Stomach (tissue), 9 donors: ENCODE measurements around the gene IRF2. TPM values are rescaled to one million over a fixed set of nuclear protein-coding genes. Genes with fewer than 3 reads are reported as not detected.

Source experiments
- DNase-seq, 2 donors: peaks; one replicate each; pipeline versions ENCODE4 v3.0.0 to v3.0.0-alpha.2; 2013 to 2019
- H3K27ac ChIP-seq, 5 donors: fragments of 200-600 bp in 4 of 5; sonication (generic) in 4 of 5; one replicate each; pipeline ENCODE4 v1.5.1; 2013 to 2019; ENCODE audit warnings: mild to moderate bottlenecking in 1 of 5, moderate library complexity in 1 of 5
- H3K27me3 ChIP-seq, 3 donors: fragments of 200-600 bp; sonication (generic); one replicate each; pipeline ENCODE4 v1.5.1; 2017 to 2019; ENCODE audit warnings: mixed run types in 1 of 3
- H3K36me3 ChIP-seq, 4 donors: fragments of 200-600 bp; sonication (generic); 1 replicate in 3 of 4; 2 replicates in 1 of 4; pipeline ENCODE4 v1.5.1; 2016 to 2019
- H3K4me1 ChIP-seq, 4 donors: fragments of 200-600 bp; sonication (generic); one replicate each; pipeline ENCODE4 v1.5.1; 2016 to 2019
- H3K4me3 ChIP-seq, 4 donors: fragments of 200-600 bp; sonication (generic) in 3 of 4; one replicate each; pipeline ENCODE4 v1.5.1; 2016 to 2019; ENCODE audit warnings: mild to moderate bottlenecking in 1 of 4
- H3K9me3 ChIP-seq, 4 donors: fragments of 200-600 bp; sonication (generic); one replicate each; pipeline ENCODE4 v1.5.1; 2016 to 2019
- CTCF ChIP-seq, 7 experiments: fragments of 450-650 bp in 4 of 7; fragments of 200-600 bp in 3 of 7; sonication (generic) in 3 of 7; IDR thresholded peaks; one replicate each; pipeline ENCODE4 v1.5.1; 2016 to 2019; ENCODE audit warnings: antibody characterized with exemption in 7 of 7, control low read depth in 2 of 7, mild to moderate bottlenecking in 1 of 7
- EP300 ChIP-seq: sonication (generic); formaldehyde crosslinking; IDR thresholded peaks from one replicate; pipeline ENCODE4 v1.6.1; 2017; ENCODE audit warnings: antibody characterized with exemption
- POLR2A ChIP-seq, 4 donors: fragments of 450-650 bp; IDR thresholded peaks; one replicate each; pipeline ENCODE4 v1.6.1; 2016; ENCODE audit warnings: antibody characterized with exemption in 4 of 4, control low read depth in 2 of 4, mild to moderate bottlenecking in 1 of 4, moderate library complexity in 1 of 4
- POLR2AphosphoS5 ChIP-seq, 3 donors: sonication (generic); formaldehyde crosslinking; IDR thresholded peaks; one replicate each; pipeline ENCODE4 v1.6.1; 2016; ENCODE audit warnings: antibody characterized with exemption in 3 of 3
- WGBS, 5 donors: extraction: QIAGEN DNeasy Blood & Tissue Kit in 3 of 5; methylation state at CpG; one replicate each; pipeline versions ENCODE4 v1.1.5 to v1.1.7; 2013 to 2018; 5-methylcytosine and 5-hydroxymethylcytosine counted together
- intact Hi-C: fragments of 100-400 bp; cut with DNase I; formaldehyde crosslinking; loops from one replicate; pipeline ENCODE4 v1.15.1; 2023; ENCODE audit warnings: low total_unique reads
- polyA plus RNA-seq, 3 donors: library from polyadenylated mRNA; stranded (reverse); fragments of 200-250 nt; gene quantifications; one replicate each; pipeline ENCODE4 v1.2.3, GENCODE V29; 2013
- total RNA-seq, 5 donors: library from RNA; depleted of rRNA; stranded (reverse); fragments of >200 nt; gene quantifications; one replicate each; pipeline versions ENCODE4 v1.1.0 to v1.2.3, GENCODE V29; 2014 to 2016
- donor health status: healthy with polysubstance abuse.
- donor health status: Bipolar disorder and iron deficiency.
- donor health status: healthy.

The IRF2 gene
- total and polyA plus RNA-seq, 8 donors, result 5.5 to 253 (median 29.0) TPM

GRCh38 chr4:184452740-184453139 is 21.6 kb downstream of the IRF2 start:
- TF ChIP-seq CTCF (IDR thresholded peaks at IDR 0.05), result no peak
- no peak for TF ChIP-seq POLR2AphosphoS5 (IDR thresholded peaks at IDR 0.05)
- no peak for TF ChIP-seq EP300
- TF ChIP-seq POLR2A (IDR thresholded peaks at IDR 0.05), result no peak
- intact Hi-C loops, result no loop called here
- Histone ChIP-seq H3K4me3 (no peak overlapping the region), H3K27me3 (no peaks in the 10 kb centered on the region), H3K9me3 (no peaks in the 10 kb centered on the region), H3K4me1 (peaks cover 60 to 93% (median 78%) of the 10 kb centered on the region in 4 donors), H3K27ac (peak overlapping the region in 2 of 5 donors; percentile 69 to 80), H3K36me3 (peaks cover 0 to 18% (median 8%) of the 10 kb centered on the region in 4 donors)
- no peak for DNase-seq

- intact Hi-C loops, result no loop called here
These were observed 22.6 kb downstream of the IRF2 start for GRCh38 chr4:184451726-184452125.

GRCh38 chr4:184450743-184451535 is 23.4 kb downstream of the IRF2 start:
- Histone ChIP-seq H3K36me3 (peaks cover 0 to 7% (median 6%) of the 10 kb centered on the region in 4 donors), H3K4me1 (peaks cover 58 to 97% (median 77%) of the 10 kb centered on the region in 4 donors), H3K9me3 (no peaks in the 10 kb centered on the region), H3K27me3 (no peaks in the 10 kb centered on the region), H3K27ac (peak overlapping the region in 3 of 5 donors; percentile 7 to 85 (median 25)), H3K4me3 (no peak overlapping the region)
- TF ChIP-seq CTCF (IDR thresholded peaks at IDR 0.05) (no peak), POLR2A (IDR thresholded peaks at IDR 0.05) (no peak), EP300 (no peak), POLR2AphosphoS5 (IDR thresholded peaks at IDR 0.05) (no peak)
- DNase-seq, result no peak
- intact Hi-C loops, result no loop called here
- 50 to 65% (median 59%) methylated on average over 8 of the region's 8 CpGs for WGBS, 5 donors

More at GRCh38 chr4:184451726-184452125, 22.6 kb downstream of the IRF2 start:
- Histone ChIP-seq H3K4me1 (peaks cover 52 to 95% (median 74%) of the 10 kb centered on the region in 4 donors), H3K4me3 (no peak overlapping the region), H3K36me3 (peaks cover 0 to 15% (median 7%) of the 10 kb centered on the region in 4 donors), H3K27ac (peak overlapping the region in 2 of 5 donors; percentile 25 to 85), H3K9me3 (no peaks in the 10 kb centered on the region), H3K27me3 (no peaks in the 10 kb centered on the region)
- TF ChIP-seq POLR2A (IDR thresholded peaks at IDR 0.05) (no peak), CTCF (IDR thresholded peaks at IDR 0.05) (no peak), EP300 (no peak), POLR2AphosphoS5 (IDR thresholded peaks at IDR 0.05) (no peak)
- no peak for DNase-seq

GRCh38 chr4:184450045-184450444 is 24.3 kb downstream of the IRF2 start:
- no peaks in the 10 kb centered on the region for H3K27me3 ChIP-seq
- H3K4me3 ChIP-seq, result no peak overlapping the region
- DNase-seq, result peak in 1 of 2 donors; percentile 52
- peaks cover 0 to 7% (median 6%) of the 10 kb centered on the region in 4 donors for H3K36me3 ChIP-seq
- TF ChIP-seq CTCF (IDR thresholded peaks at IDR 0.05), result no peak
- no peak for TF ChIP-seq POLR2AphosphoS5 (IDR thresholded peaks at IDR 0.05)
- no peak for TF ChIP-seq EP300
- no peak for TF ChIP-seq POLR2A (IDR thresholded peaks at IDR 0.05)
- peaks cover 56 to 99% (median 80%) of the 10 kb centered on the region in 4 donors for H3K4me1 ChIP-seq
- peak overlapping the region in 4 of 5 donors; percentile 63 to 85 (median 78) for H3K27ac ChIP-seq
- WGBS, 5 donors, result 35 to 62% (median 50%) methylated on average over 5 of the region's 5 CpGs
- intact Hi-C loops, result no loop called here
- H3K9me3 ChIP-seq, result no peaks in the 10 kb centered on the region
